ENCODE measurements around the gene EPHB6. TPM values are rescaled to one million over a fixed set of nuclear protein-coding genes. Genes with fewer than 3 reads are reported as not detected.

EPHB6 gene
- total RNA-seq, 1 donor from 2014 or later, result 4.4 TPM

- TF ChIP-seq, protein P1, sequence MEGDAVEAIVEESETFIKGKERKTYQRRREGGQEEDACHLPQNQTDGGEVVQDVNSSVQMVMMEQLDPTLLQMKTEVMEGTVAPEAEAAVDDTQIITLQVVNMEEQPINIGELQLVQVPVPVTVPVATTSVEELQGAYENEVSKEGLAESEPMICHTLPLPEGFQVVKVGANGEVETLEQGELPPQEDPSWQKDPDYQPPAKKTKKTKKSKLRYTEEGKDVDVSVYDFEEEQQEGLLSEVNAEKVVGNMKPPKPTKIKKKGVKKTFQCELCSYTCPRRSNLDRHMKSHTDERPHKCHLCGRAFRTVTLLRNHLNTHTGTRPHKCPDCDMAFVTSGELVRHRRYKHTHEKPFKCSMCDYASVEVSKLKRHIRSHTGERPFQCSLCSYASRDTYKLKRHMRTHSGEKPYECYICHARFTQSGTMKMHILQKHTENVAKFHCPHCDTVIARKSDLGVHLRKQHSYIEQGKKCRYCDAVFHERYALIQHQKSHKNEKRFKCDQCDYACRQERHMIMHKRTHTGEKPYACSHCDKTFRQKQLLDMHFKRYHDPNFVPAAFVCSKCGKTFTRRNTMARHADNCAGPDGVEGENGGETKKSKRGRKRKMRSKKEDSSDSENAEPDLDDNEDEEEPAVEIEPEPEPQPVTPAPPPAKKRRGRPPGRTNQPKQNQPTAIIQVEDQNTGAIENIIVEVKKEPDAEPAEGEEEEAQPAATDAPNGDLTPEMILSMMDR (IDR thresholded peaks at IDR 0.05; ENCODE audit: borderline replicate concordance), result no peak
- H3K36me3 ChIP-seq, result no peaks in the 10 kb centered on the region
- intact Hi-C loops (cut with micrococcal nuclease), result no loop called here
Measured at GRCh38 chr7:142864980-142865747, 10.3 kb downstream of the EPHB6 start.

GRCh38 chr7:142865766-142866165 lies 10.9 kb downstream of the EPHB6 start:
- H3K4me1 ChIP-seq, result no peaks in the 10 kb centered on the region
- H3K4me3 ChIP-seq, result no peak overlapping the region
- H3K36me3 ChIP-seq, result no peaks in the 10 kb centered on the region
- no peak overlapping the region for H3K27ac ChIP-seq (replicated peaks)
- peaks cover 56% of the 10 kb centered on the region for H3K27me3 ChIP-seq (ENCODE audit: low read depth)
- H3K9me3 ChIP-seq (replicated peaks), result no peaks in the 10 kb centered on the region
- no peak for DNase-seq
- TF ChIP-seq, protein P1 (IDR thresholded peaks at IDR 0.05; ENCODE audit: borderline replicate concordance), result no peak
- intact Hi-C loops (cut with micrococcal nuclease), result no loop called here

More at GRCh38 chr7:142864980-142865747, 10.3 kb downstream of the EPHB6 start:
- no peaks in the 10 kb centered on the region for H3K4me1 ChIP-seq
- H3K27me3 ChIP-seq (ENCODE audit: low read depth), result peaks cover 61% of the 10 kb centered on the region
- H3K9me3 ChIP-seq (replicated peaks), result no peaks in the 10 kb centered on the region
- no peak overlapping the region for H3K4me3 ChIP-seq
- no peak for DNase-seq
- no peak overlapping the region for H3K27ac ChIP-seq (replicated peaks)

- H3K36me3 ChIP-seq, result no peaks in the 10 kb centered on the region
- DNase-seq, result no peak
- H3K4me1 ChIP-seq, result no peaks in the 10 kb centered on the region
- no peaks in the 10 kb centered on the region for H3K9me3 ChIP-seq (replicated peaks)
- TF ChIP-seq, protein P1 (IDR thresholded peaks at IDR 0.05; ENCODE audit: borderline replicate concordance), result peak; percentile 63
- no peak overlapping the region for H3K4me3 ChIP-seq
- no peak overlapping the region for H3K27ac ChIP-seq (replicated peaks)
- peaks cover 56% of the 10 kb centered on the region for H3K27me3 ChIP-seq (ENCODE audit: low read depth)
- intact Hi-C loops (cut with micrococcal nuclease), result no loop called here
Measured at GRCh38 chr7:142866361-142867096, 11.7 kb downstream of the EPHB6 start.

- H3K4me1 ChIP-seq, result no peaks in the 10 kb centered on the region
- no peak for DNase-seq
- H3K36me3 ChIP-seq, result no peaks in the 10 kb centered on the region
- H3K4me3 ChIP-seq, result no peak overlapping the region
- TF ChIP-seq, protein P1 (IDR thresholded peaks at IDR 0.05; ENCODE audit: borderline replicate concordance), result no peak
- no peaks in the 10 kb centered on the region for H3K9me3 ChIP-seq (replicated peaks)
- no peak overlapping the region for H3K27ac ChIP-seq (replicated peaks)
- H3K27me3 ChIP-seq (ENCODE audit: low read depth), result peaks cover 54% of the 10 kb centered on the region
- intact Hi-C loops (cut with micrococcal nuclease), result no loop called here
Measured at GRCh38 chr7:142867097-142867378, 12.2 kb downstream of the EPHB6 start.

DNA sequence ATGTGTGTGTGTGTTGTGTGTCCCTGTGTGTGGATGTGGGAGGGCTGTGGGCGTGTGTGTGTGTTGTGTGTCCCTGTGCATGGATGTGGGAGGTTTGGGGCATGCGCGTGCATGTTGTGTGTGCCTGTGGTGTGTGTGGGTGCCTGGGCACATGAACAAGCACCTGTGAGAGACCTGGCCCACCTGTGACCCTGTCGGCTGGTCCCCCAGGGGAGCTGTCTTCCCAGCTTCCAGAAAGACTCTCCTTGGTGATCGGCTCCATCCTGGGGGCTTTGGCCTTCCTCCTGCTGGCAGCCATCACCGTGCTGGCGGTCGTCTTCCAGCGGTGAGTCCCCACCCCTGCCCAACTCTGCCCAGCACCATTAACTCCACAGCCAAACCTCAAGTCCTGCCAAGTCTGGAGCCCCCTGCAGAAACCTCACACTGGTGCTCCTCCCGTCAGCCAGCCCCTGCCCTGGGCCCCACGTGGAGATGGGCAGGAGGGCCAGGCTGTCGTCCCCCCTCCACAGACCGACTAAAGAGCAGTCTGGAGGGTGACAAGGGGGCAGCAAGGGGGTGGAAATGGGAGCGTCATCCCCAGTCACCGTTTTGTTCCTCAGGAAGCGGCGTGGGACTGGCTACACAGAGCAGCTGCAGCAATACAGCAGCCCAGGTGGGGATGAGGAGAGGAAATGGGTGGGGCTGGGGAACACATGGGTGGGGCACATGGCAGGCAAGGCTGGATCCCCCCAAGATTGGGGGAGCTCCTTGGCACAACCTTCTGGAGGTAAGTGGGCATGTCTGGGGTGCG lies 12.7 kb downstream of the EPHB6 start:
- TF ChIP-seq, protein P1 (IDR thresholded peaks at IDR 0.05; ENCODE audit: borderline replicate concordance), result no peak
- H3K9me3 ChIP-seq (replicated peaks), result no peaks in the 10 kb centered on the region
- no peak overlapping the region for H3K4me3 ChIP-seq
- H3K27me3 ChIP-seq (ENCODE audit: low read depth), result peaks cover 48% of the 10 kb centered on the region
- H3K4me1 ChIP-seq, result no peaks in the 10 kb centered on the region
- no peak overlapping the region for H3K27ac ChIP-seq (replicated peaks)
- no peaks in the 10 kb centered on the region for H3K36me3 ChIP-seq
- intact Hi-C loops (cut with micrococcal nuclease), result no loop called here
- no peak for DNase-seq

Data from left ventricle myocardium inferior (tissue), 1 donor.